ENCODE measurements around the gene MCF2L. TPM values are rescaled to one million over a fixed set of nuclear protein-coding genes. Genes with fewer than 3 reads are reported as not detected.

Gene MCF2L
- total and polyA plus RNA-seq, 12 donors: 29.6 to 99.8 (median 45.3) TPM

DNA sequence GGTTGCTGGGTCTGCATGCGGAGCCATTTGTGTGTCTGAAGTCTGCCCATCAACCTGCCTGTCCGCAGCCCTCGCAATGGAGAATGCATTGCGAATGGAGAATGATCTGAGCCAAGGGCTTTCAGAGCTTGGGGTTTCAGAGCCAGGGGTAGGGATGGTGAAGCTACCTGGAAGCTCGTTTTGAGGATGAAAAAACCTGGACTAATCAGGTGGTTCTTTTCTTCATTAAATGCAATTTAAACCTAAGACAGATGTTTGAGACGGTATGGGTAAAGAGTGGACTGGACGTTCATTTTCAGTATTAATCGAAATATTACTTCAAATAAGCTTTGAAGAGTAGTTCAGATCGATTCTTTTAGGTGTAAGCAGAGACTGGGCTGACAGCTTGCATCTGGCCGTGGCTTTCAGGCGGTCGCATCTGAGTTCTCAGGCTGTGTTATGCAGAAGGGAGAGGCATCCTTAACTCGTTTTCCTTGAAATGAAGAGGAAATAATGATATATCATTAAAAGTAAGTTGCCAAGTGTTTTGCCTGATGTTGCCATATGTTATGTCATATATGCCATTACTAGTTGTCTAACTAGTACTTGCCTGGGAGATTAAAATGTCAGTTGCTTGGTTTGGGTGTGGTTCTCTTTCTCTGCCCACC, 801 bp downstream of the MCF2L start:
- TF ChIP-seq, protein P1, sequence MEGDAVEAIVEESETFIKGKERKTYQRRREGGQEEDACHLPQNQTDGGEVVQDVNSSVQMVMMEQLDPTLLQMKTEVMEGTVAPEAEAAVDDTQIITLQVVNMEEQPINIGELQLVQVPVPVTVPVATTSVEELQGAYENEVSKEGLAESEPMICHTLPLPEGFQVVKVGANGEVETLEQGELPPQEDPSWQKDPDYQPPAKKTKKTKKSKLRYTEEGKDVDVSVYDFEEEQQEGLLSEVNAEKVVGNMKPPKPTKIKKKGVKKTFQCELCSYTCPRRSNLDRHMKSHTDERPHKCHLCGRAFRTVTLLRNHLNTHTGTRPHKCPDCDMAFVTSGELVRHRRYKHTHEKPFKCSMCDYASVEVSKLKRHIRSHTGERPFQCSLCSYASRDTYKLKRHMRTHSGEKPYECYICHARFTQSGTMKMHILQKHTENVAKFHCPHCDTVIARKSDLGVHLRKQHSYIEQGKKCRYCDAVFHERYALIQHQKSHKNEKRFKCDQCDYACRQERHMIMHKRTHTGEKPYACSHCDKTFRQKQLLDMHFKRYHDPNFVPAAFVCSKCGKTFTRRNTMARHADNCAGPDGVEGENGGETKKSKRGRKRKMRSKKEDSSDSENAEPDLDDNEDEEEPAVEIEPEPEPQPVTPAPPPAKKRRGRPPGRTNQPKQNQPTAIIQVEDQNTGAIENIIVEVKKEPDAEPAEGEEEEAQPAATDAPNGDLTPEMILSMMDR (IDR thresholded peaks at IDR 0.05): no peak
- Histone ChIP-seq H3K36me3 (no peaks in the 10 kb centered on the region), H3K4me3 (peak overlapping the region in 9 of 10 donors; percentile 34 to 70 (median 58)), H3K9me3 (no peaks in the 10 kb centered on the region), H3K27ac (peak overlapping the region; percentile 2 to 91 (median 81)), H3K4me1 (peaks cover 3 to 32% (median 15%) of the 10 kb centered on the region in 9 donors), H3K27me3 (peaks cover 0 to 34% (median 7%) of the 10 kb centered on the region in 7 donors)
- ATAC-seq (peak in 1 of 8 donors; percentile 7), DNase-seq (no peak)
- WGBS, 2 donors: 42 to 43% methylated on average over 13 of the region's 13 CpGs
- intact Hi-C loops (cut with DNase I): loop anchor here in 1 of 10 donors (5.0 kb wide), 1 partner anchor 252 kb away; no protein-coding TSS in a partner anchor

GRCh38 chr13:112970552-112971287, 1.7 kb downstream of the MCF2L start:
- Histone ChIP-seq H3K4me3 (peak overlapping the region in 4 of 10 donors; percentile 34 to 62 (median 53)), H3K4me1 (peaks cover 3 to 25% (median 13%) of the 10 kb centered on the region in 9 donors), H3K9me3 (no peaks in the 10 kb centered on the region), H3K36me3 (no peaks in the 10 kb centered on the region), H3K27me3 (peaks cover 0 to 34% (median 7%) of the 10 kb centered on the region in 7 donors), H3K27ac (peak overlapping the region in 2 of 10 donors; percentile 0 to 52)
- 78 to 79% methylated on average over 23 of the region's 23 CpGs for WGBS, 2 donors
- ATAC-seq: no peak
- no peak for DNase-seq
- TF ChIP-seq, protein P1 (IDR thresholded peaks at IDR 0.05): no peak
- intact Hi-C loops (cut with DNase I): no loop called here

DNA sequence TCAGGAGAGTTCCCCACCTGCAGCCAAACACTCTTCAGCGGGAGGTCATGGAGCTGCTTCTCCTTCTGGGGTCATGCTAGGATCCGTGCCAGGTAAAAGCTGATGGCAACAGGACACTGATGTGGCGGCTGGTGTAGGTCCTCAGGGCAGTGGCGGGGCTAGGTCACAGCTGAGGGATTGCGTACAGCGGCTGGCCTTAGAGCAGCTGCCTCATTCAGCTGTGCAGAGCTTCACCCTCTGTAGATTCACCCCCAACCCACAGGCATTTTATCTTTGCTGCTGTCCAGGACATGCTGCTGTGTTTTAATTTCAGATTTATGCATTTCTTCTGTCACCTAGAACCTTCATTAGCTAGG, 2.3 kb downstream of the MCF2L start:
- TF ChIP-seq, protein P1 (IDR thresholded peaks at IDR 0.05): no peak
- no peak for DNase-seq

DNA sequence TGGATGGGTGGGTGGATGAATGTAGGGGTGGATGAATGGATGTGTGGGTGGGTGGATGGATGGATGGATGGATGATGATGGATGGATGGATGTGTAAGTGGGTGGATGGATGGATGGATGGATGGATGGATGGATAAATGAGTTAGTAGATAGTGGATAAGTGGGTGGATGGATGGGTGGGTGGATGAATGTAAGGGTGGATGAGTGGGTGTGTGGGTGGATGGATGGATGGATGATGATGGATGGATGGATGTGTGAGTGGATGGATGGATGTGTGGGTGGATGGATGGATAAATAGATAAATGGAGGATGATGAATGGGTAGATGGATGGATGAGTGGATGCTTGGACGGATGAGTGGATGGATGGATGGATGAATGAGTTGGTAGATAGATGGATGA, 3.2 kb downstream of the MCF2L start:
- H3K36me3 ChIP-seq: no peaks in the 10 kb centered on the region
- ATAC-seq (no peak), DNase-seq (no peak)
- no peak overlapping the region for H3K4me3 ChIP-seq
- peaks cover 3 to 26% (median 15%) of the 10 kb centered on the region in 9 donors for H3K4me1 ChIP-seq
- WGBS, 2 donors: 91 to 95% methylated on average over 1 of the region's 1 CpG
- intact Hi-C loops (cut with DNase I): no loop called here
- no peak overlapping the region for H3K27ac ChIP-seq
- TF ChIP-seq, protein P1 (IDR thresholded peaks at IDR 0.05): no peak
- peaks cover 0 to 34% (median 7%) of the 10 kb centered on the region in 7 donors for H3K27me3 ChIP-seq
- no peaks in the 10 kb centered on the region for H3K9me3 ChIP-seq

More for the DNA sequence above, 2.3 kb downstream of the MCF2L start:
- H3K27ac ChIP-seq: no peak overlapping the region
- no peaks in the 10 kb centered on the region for H3K9me3 ChIP-seq
- WGBS, 2 donors: 94 to 97% methylated on average over 6 of the region's 6 CpGs
- no peak overlapping the region for H3K4me3 ChIP-seq
- intact Hi-C loops (cut with DNase I): no loop called here
- peaks cover 3 to 25% (median 13%) of the 10 kb centered on the region in 9 donors for H3K4me1 ChIP-seq
- ATAC-seq: no peak
- H3K27me3 ChIP-seq: peaks cover 0 to 34% (median 7%) of the 10 kb centered on the region in 7 donors
- H3K36me3 ChIP-seq: no peaks in the 10 kb centered on the region
